ENCODE data around the gene CDK9. TPM values are rescaled to one million over a fixed set of nuclear protein-coding genes. Genes with fewer than 3 reads are reported as not detected.

CDK9 gene
- polyA plus RNA-seq (39.0 to 100.0 TPM (median 47.8 TPM) in 3 replicates), polyA minus RNA-seq (65.3 to 79.5 TPM (median 73.0 TPM) in 3 replicates)
- 35.0 TPM for polyA plus RNA-seq (2011; ENCODE audit: low read depth)
- 41.3 and 43.3 TPM in 2 replicates for polyA plus RNA-seq (2011; cell fraction: cytosol; rRNA removed)
- polyA plus RNA-seq (2011; cell fraction: nucleus; rRNA removed) = 66.7 and 69.1 TPM in 2 replicates
- 49.0 and 57.9 TPM in 2 replicates for polyA plus RNA-seq (2012; ENCODE audit: low replicate concordance)
- polyA minus RNA-seq (2011; cell fraction: cytosol; rRNA and poly(A)+ RNA removed) = 65.2 TPM
- polyA minus RNA-seq (2011; cell fraction: nucleus; rRNA and poly(A)+ RNA removed) = 33.9 and 50.0 TPM in 2 replicates

DNA sequence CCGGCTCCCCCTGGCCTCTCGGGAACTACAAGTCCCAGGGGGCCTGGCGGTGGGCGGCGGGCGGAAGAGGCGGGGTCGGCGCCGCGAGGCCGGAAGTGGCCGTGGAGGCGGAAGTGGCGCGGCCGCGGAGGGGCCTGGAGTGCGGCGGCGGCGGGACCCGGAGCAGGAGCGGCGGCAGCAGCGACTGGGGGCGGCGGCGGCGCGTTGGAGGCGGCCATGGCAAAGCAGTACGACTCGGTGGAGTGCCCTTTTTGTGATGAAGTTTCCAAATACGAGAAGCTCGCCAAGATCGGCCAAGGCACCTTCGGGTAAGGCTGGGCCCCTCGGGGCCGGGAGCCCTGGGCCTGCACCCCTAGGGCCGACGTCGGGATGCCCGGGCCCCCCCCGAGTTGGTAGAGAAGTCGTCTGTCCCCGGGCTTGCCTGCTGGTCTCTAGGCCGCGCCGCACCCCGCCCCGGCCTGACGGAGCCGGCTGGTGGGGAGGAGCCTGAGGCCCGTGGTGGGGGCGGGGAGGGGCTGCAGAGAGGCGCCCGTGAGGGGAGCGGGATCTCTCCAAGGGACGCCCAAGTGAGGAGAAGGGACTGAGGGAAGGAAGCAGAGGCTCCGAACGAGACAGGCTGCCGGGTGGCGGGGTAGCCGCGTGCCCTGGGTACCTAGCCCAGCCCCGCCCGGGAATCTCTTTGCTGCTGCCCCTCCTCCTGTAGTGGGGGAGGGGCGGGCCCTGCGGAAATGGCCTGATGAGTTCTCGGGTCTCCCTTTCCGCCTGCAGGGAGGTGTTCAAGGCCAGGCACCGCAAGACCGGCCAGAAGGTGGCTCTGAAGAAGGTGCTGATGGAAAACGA, at the start of gene CDK9:
TSS of gene CDK9 (plus strand) at position 102 of the 840 bp plus-strand sequence. CDS start at position 217, 115 bp downstream.
- Histone ChIP-seq H3K36me3 (ENCODE audit: control insufficient read depth in 2 of 2, extremely low read depth in 1 of 2, insufficient read depth in 2 of 2, low read length in 2 of 2) (peaks cover 32 to 34% of the 10 kb centered on the region in 2 experiments), H3K27me3 (ENCODE audit: control insufficient read depth, extremely low read depth, insufficient read depth, low read length) (no peaks in the 10 kb centered on the region), H3K27ac (ENCODE audit: control insufficient read depth, insufficient read depth, low read length) (peak within 1 kb of the TSS; percentile 83), H2AFZ (ENCODE audit: control insufficient read depth, low read length) (peak within 1 kb of the TSS; percentile 75), H3K4me1 (ENCODE audit: control insufficient read depth, extremely low read depth, insufficient read depth, low read length) (peaks cover 15% of the 10 kb centered on the region), H3K9me1 (ENCODE audit: control insufficient read depth, extremely low read depth, insufficient read depth, low read length) (no peaks in the 10 kb centered on the region), H3K9me3 (ENCODE audit: control insufficient read depth, low read depth, low read length) (no peaks in the 10 kb centered on the region), H3K4me3 (ENCODE audit: control insufficient read depth in 2 of 3, extremely low read depth in 1 of 3, insufficient read depth in 2 of 3, low read depth in 1 of 3, low read length in 3 of 3) (peak within 1 kb of the TSS; percentile 89 to 95 (median 95)), H4K20me1 (ENCODE audit: control insufficient read depth, extremely low read depth, insufficient read depth, low read length) (peaks cover 25% of the 10 kb centered on the region), H3K79me2 (ENCODE audit: control insufficient read depth, insufficient read depth, low read length) (peaks cover 47% of the 10 kb centered on the region), H3K9ac (ENCODE audit: control insufficient read depth, extremely low read depth, insufficient read depth, low read length) (peak within 1 kb of the TSS; percentile 88), H3K4me2 (ENCODE audit: control insufficient read depth, extremely low read depth, insufficient read depth, low read depth, low read length) (peak within 1 kb of the TSS; percentile 80)
- dilution Hi-C loops (cut with MboI; ENCODE audit: extremely low pct_ligation_motif_present, low sequenced_read_pairs) = no loop called here
- DNase-seq (ENCODE audit: low read depth, low spot score) = no peak
- TF ChIP-seq, protein P1, sequence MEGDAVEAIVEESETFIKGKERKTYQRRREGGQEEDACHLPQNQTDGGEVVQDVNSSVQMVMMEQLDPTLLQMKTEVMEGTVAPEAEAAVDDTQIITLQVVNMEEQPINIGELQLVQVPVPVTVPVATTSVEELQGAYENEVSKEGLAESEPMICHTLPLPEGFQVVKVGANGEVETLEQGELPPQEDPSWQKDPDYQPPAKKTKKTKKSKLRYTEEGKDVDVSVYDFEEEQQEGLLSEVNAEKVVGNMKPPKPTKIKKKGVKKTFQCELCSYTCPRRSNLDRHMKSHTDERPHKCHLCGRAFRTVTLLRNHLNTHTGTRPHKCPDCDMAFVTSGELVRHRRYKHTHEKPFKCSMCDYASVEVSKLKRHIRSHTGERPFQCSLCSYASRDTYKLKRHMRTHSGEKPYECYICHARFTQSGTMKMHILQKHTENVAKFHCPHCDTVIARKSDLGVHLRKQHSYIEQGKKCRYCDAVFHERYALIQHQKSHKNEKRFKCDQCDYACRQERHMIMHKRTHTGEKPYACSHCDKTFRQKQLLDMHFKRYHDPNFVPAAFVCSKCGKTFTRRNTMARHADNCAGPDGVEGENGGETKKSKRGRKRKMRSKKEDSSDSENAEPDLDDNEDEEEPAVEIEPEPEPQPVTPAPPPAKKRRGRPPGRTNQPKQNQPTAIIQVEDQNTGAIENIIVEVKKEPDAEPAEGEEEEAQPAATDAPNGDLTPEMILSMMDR (optimal IDR thresholded peaks at IDR 0.05 in 1 of 3, IDR thresholded peaks at IDR 0.05 in 1 of 3, conservative IDR thresholded peaks at IDR 0.05 in 1 of 3; ENCODE audit: extremely low read depth in 1 of 3, insufficient read depth in 2 of 3, low read length in 3 of 3) = peak in 1 of 3 experiments; percentile 30
- no peak for TF ChIP-seq EZH2 (IDR thresholded peaks at IDR 0.05; ENCODE audit: low read length)
- FAIRE-seq = no peak

- Histone ChIP-seq H3K27me3 (ENCODE audit: control insufficient read depth, extremely low read depth, insufficient read depth, low read length) (no peaks in the 10 kb centered on the region), H2AFZ (ENCODE audit: control insufficient read depth, low read length) (no peak overlapping the region), H4K20me1 (ENCODE audit: control insufficient read depth, extremely low read depth, insufficient read depth, low read length) (no peaks in the 10 kb centered on the region), H3K9me3 (ENCODE audit: control insufficient read depth, low read depth, low read length) (no peaks in the 10 kb centered on the region), H3K4me1 (ENCODE audit: control insufficient read depth, extremely low read depth, insufficient read depth, low read length) (peaks cover 23% of the 10 kb centered on the region), H3K4me2 (ENCODE audit: control insufficient read depth, extremely low read depth, insufficient read depth, low read depth, low read length) (no peak overlapping the region), H3K9ac (ENCODE audit: control insufficient read depth, extremely low read depth, insufficient read depth, low read length) (no peak overlapping the region), H3K79me2 (ENCODE audit: control insufficient read depth, insufficient read depth, low read length) (no peaks in the 10 kb centered on the region), H3K9me1 (ENCODE audit: control insufficient read depth, extremely low read depth, insufficient read depth, low read length) (no peaks in the 10 kb centered on the region), H3K27ac (ENCODE audit: control insufficient read depth, insufficient read depth, low read length) (no peak overlapping the region), H3K36me3 (ENCODE audit: control insufficient read depth in 2 of 2, extremely low read depth in 1 of 2, insufficient read depth in 2 of 2, low read length in 2 of 2) (no peaks in the 10 kb centered on the region), H3K4me3 (ENCODE audit: control insufficient read depth in 2 of 3, extremely low read depth in 1 of 3, insufficient read depth in 2 of 3, low read depth in 1 of 3, low read length in 3 of 3) (no peak overlapping the region)
- FAIRE-seq = no peak
- no peak for TF ChIP-seq EZH2 (IDR thresholded peaks at IDR 0.05; ENCODE audit: low read length)
- TF ChIP-seq, protein P1 (optimal IDR thresholded peaks at IDR 0.05 in 1 of 3, IDR thresholded peaks at IDR 0.05 in 1 of 3, conservative IDR thresholded peaks at IDR 0.05 in 1 of 3; ENCODE audit: extremely low read depth in 1 of 3, insufficient read depth in 2 of 3, low read length in 3 of 3) = no peak
- DNase-seq (ENCODE audit: low read depth, low spot score) = no peak
- dilution Hi-C loops (cut with MboI; ENCODE audit: extremely low pct_ligation_motif_present, low sequenced_read_pairs) = no loop called here
Measured at GRCh38 chr9:127738666-127739065, 47.2 kb upstream of the CDK9 start.
